ENCODE measurements around the gene SH2B3.

DNA sequence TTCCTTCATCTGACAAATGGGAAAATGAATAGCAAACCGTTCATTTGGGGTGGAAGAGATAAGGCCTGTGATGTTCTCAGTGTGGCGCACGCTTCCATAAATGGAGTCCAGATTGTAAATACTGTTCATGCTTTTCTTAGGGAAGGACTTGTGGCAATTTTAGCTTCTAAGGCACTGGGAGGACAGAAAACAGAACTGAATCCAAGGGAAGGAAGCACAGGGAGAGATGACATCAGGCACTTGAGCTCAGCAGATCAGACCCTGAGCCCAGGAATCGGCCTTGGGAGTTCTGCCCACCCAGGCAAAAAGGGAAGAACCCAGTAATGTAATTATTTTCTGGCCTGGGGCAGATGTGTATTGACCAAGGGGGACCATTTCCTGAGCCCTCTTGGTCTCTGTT is 7.2 kb upstream of the SH2B3 start:
- TF ChIP-seq, protein P1, sequence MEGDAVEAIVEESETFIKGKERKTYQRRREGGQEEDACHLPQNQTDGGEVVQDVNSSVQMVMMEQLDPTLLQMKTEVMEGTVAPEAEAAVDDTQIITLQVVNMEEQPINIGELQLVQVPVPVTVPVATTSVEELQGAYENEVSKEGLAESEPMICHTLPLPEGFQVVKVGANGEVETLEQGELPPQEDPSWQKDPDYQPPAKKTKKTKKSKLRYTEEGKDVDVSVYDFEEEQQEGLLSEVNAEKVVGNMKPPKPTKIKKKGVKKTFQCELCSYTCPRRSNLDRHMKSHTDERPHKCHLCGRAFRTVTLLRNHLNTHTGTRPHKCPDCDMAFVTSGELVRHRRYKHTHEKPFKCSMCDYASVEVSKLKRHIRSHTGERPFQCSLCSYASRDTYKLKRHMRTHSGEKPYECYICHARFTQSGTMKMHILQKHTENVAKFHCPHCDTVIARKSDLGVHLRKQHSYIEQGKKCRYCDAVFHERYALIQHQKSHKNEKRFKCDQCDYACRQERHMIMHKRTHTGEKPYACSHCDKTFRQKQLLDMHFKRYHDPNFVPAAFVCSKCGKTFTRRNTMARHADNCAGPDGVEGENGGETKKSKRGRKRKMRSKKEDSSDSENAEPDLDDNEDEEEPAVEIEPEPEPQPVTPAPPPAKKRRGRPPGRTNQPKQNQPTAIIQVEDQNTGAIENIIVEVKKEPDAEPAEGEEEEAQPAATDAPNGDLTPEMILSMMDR (IDR thresholded peaks at IDR 0.05), result no peak
- no peak for TF ChIP-seq POLR2A (IDR thresholded peaks at IDR 0.05)

Measured in esophagus squamous epithelium (tissue), 4 donors.